Fibroblast of mammary gland (primary cell): Measurements from ENCODE around the gene ZIC4.
A peak's percentile ranks its signal among the peaks of the same experiment; 100 is the strongest.

Experiments
- DNase-seq: peaks from one replicate; pipeline ENCODE4 v3.0.0-alpha.2; 2010; ENCODE audit warnings: low read depth
- H3K4me3 ChIP-seq: 2 replicates; pipeline ENCODE4 v1.5.1; 2011; ENCODE audit warnings: low read depth, mild to moderate bottlenecking, low read length, moderate library complexity; ENCODE audit not compliant: control insufficient read depth
- TF ChIP-seq, protein P1 (sequence below): conservative IDR thresholded peaks from 2 replicates; pipeline ENCODE4 v1.5.1; 2011; ENCODE audit warnings: low read depth, low read length, inconsistent platforms; ENCODE audit not compliant: control insufficient read depth, insufficient read depth

Gene ZIC4

DNA sequence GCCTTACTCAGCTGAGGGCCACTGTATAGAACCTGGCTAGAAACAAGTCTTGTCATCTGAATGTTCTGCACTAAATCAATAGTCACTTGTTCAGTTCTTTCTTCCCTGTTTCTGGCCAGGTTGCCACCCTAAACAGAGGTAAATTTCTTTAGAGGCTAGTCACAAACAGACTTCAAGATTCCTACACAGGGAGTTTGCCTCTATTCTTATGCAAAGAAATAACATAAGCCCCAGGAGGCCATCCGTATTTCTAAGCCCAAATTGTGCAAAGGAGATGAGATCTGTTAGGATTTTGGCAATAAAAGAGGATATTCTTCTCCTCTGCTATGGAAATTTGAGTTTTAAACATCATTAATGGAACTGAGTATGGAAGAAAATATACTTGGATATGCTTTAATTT is 4.9 kb downstream of the ZIC4 start:
- DNase-seq: no peak
- H3K4me3 ChIP-seq: no peak overlapping the region
- TF ChIP-seq, protein P1, sequence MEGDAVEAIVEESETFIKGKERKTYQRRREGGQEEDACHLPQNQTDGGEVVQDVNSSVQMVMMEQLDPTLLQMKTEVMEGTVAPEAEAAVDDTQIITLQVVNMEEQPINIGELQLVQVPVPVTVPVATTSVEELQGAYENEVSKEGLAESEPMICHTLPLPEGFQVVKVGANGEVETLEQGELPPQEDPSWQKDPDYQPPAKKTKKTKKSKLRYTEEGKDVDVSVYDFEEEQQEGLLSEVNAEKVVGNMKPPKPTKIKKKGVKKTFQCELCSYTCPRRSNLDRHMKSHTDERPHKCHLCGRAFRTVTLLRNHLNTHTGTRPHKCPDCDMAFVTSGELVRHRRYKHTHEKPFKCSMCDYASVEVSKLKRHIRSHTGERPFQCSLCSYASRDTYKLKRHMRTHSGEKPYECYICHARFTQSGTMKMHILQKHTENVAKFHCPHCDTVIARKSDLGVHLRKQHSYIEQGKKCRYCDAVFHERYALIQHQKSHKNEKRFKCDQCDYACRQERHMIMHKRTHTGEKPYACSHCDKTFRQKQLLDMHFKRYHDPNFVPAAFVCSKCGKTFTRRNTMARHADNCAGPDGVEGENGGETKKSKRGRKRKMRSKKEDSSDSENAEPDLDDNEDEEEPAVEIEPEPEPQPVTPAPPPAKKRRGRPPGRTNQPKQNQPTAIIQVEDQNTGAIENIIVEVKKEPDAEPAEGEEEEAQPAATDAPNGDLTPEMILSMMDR: no peak

DNA sequence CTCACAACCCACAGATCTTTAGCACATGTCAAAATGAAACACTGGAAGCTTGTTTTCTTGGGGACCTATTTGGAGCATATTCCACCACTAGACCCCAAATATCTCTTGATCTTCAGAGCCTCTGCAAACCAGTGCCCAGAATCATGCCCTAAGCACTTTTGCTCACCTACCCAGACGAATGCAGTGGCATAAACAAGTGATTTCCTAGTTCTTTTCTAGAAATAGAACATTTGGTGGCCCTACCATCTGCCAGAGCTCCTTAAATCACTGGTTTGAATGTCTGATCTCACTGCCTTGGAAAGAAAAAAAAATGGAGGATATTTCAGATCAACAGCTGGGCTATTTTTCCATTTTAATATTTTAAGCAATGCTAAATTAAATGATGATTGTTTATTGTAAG is 5.3 kb downstream of the ZIC4 start:
- TF ChIP-seq, protein P1: no peak
- no peak overlapping the region for H3K4me3 ChIP-seq
- no peak for DNase-seq

DNA sequence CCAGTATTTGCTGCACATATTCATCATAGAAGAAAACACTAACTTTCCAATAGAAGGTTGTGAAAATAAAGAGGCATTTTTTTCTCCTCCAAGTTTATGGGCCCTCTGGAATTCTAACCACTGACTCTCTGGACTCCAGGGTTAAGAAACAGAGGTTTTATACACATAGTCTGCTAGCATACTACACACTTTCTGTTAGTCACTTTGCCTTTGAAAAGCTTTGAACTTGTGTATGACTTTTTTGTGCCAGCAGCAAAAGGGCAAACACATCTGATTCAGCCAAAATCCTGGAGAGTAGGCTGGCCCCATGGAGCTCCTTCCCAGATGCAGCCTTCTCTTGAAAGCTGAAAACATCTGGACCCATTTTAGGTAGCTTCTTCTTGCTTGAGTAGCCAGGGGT is 6.2 kb downstream of the ZIC4 start:
- no peak overlapping the region for H3K4me3 ChIP-seq
- DNase-seq: no peak
- TF ChIP-seq, protein P1: no peak

DNA sequence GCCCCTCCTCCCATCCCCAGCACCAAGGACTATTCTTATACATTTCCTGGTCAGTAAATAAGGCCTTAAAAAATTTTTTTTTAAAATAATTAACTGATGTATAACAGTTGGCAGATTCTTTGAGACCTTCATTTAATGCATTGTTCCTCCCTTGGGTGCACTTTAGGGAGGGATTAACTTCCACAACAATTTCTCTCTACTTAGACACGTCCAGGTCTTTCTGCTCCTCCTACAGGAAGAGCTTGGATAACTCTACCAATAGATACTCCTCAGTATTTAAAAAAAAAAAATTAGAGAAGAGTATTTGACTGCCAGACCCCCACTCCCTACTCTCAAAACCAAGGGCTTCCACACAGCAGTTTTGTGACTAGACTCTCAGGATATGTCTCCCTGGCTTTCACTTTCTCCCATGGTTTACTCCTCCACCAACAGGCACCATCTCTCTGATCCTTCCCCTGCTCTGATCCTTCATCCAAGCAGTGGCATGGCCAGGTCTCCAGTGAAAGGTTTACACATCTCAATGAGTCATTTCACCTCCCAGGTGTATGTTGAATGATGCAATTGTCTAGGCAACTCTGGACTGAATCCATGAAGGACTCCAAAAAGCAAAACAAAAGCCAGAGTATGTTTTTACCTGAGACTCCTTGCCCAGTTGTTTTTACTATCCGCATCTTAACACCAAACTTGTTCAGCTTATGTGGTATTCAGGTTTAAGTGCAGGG is 7.4 kb downstream of the ZIC4 start:
- TF ChIP-seq, protein P1: no peak
- no peak overlapping the region for H3K4me3 ChIP-seq
- DNase-seq: no peak

DNA sequence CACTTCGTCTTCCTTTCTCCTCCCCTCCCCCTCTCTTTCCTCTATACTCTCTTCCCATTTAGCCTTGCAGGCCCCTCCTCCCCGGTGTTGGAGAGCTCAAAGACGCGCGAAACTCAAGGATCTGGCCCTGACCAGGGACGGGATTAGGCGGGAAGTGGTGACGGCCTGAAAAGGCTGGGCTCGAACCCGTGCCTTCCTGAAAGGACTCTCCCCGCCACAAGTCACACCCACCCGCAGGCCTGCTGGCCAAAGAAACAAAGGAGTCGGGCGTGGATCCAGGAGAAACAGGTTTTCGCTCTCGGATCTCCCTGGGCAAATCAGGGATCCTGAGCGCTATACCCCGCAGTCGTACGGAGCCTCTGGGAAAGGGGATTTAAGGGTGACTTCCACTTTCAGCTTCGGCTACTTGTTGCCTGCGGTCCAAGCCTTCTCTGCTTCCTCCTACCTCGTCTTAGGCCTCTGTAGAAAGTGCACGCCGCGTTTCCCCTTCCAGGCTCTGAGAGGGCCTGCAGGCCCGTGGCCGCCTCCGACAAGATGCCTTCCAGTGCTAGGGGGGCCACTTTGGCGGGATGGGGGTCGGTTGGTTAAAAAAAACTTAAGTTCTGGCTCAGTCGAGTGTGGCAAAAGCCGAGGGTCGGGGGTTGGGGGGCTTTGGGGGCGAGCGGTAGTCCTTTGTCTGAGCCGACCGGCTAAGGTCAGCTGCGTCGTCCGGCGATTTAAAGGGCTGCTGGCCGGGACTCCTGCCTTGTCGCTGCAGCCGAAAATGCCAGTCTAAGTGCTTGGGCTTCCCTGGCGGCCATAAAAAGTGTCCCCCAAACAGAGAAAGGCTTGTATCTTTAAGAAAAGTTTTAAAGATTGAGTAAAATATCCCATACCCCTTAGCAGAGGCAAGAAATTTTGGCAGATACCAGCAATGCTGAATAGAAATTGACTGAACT is 8.2 kb downstream of the ZIC4 start:
- DNase-seq: no peak
- TF ChIP-seq, protein P1: no peak
- H3K4me3 ChIP-seq: no peak overlapping the region

DNA sequence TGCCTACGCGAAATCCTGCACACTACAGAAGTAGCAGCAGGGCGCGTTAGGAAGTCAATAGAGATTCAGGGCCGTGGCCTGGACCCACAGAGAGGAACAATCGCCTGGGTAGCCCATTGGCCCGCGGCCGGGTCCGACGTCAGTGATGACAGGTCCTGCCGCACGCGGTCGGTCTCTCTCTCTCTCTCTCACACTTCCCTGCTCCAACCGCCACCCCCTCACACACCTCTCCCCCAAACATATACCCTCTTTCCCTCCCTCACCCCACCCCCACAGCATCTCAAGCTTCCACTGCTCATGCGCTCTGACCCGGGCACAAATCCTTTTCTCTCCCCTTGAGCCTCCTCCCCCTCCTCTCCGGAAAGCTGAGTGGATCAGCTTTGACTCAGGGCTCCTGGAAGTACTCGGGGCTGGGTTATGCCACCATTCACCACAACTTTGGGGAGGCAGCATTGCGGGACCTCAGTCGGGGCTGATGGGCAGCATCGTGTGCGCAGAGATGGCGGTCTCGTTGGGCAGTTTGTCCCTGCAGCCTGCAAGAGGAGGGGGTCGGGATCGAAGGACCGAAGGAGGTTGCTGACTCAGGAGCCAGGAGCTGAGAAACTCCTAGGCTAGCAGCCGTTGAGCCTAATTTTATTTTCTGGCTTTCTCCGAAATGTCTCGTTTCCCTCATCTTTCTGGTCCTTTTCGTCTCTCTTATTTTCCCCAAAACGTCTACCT is 9.0 kb downstream of the ZIC4 start:
- DNase-seq: peak; percentile 19
- H3K4me3 ChIP-seq: no peak overlapping the region
- TF ChIP-seq, protein P1: no peak
